ENCODE results near the gene FLT1. TPM values are rescaled to one million over a fixed set of nuclear protein-coding genes. Genes with fewer than 3 reads are reported as not detected.

The FLT1 gene
- total RNA-seq, 1 experiment from 2014 or later = 0.25 TPM

GRCh38 chr13:28478127-28478526, 16.8 kb downstream of the FLT1 start:
- no peaks in the 10 kb centered on the region for H3K9me3 ChIP-seq (ENCODE audit: control insufficient read depth in 1 of 2, insufficient read depth in 1 of 2, low read depth in 1 of 2, low read length in 2 of 2)
- H3K9ac ChIP-seq (ENCODE audit: low read length) = no peak overlapping the region
- TF ChIP-seq YY1 (IDR thresholded peaks at IDR 0.05; ENCODE audit: extremely low read depth, insufficient replicate concordance, low read depth, low read length) = no peak
- no peak for TF ChIP-seq SP1 (IDR thresholded peaks at IDR 0.05; ENCODE audit: low read depth)
- no peak for TF ChIP-seq EZH2phosphoT487 (IDR thresholded peaks at IDR 0.05; ENCODE audit: borderline replicate concordance)
- TF ChIP-seq, protein P1, sequence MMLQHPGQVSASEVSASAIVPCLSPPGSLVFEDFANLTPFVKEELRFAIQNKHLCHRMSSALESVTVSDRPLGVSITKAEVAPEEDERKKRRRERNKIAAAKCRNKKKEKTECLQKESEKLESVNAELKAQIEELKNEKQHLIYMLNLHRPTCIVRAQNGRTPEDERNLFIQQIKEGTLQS (IDR thresholded peaks at IDR 0.05) = no peak
- no peak for TF ChIP-seq JUND (IDR thresholded peaks at IDR 0.05)
- no peak for TF ChIP-seq RAD21 (IDR thresholded peaks at IDR 0.05; ENCODE audit: low read depth)
- no peak for TF ChIP-seq SIN3A (IDR thresholded peaks at IDR 0.05; ENCODE audit: low read depth)
- no peak for TF ChIP-seq CTCF (IDR thresholded peaks at IDR 0.05 in 2 of 3, conservative IDR thresholded peaks at IDR 0.05 in 1 of 3; ENCODE audit: borderline replicate concordance in 1 of 3, insufficient read depth in 1 of 3, low read depth in 2 of 3, low read length in 2 of 3)
- no peak for TF ChIP-seq TCF7L2 (IDR thresholded peaks at IDR 0.05; ENCODE audit: borderline replicate concordance, extremely low read depth, insufficient read depth, insufficient read length)
- no peak for TF ChIP-seq ZNF274 (IDR thresholded peaks at IDR 0.05; ENCODE audit: low read depth, low read length)
- TF ChIP-seq CEBPB (IDR thresholded peaks at IDR 0.05; ENCODE audit: low read depth) = no peak
- TF ChIP-seq ZBTB33 (IDR thresholded peaks at IDR 0.05; ENCODE audit: extremely low read depth, insufficient replicate concordance, low read length) = no peak
- no peak for TF ChIP-seq POLR2A (IDR thresholded peaks at IDR 0.05; ENCODE audit: borderline replicate concordance, extremely low read depth, insufficient read depth, insufficient read length)
- TF ChIP-seq EGR1 (IDR thresholded peaks at IDR 0.05; ENCODE audit: low read depth) = no peak
- TF ChIP-seq, protein P2, sequence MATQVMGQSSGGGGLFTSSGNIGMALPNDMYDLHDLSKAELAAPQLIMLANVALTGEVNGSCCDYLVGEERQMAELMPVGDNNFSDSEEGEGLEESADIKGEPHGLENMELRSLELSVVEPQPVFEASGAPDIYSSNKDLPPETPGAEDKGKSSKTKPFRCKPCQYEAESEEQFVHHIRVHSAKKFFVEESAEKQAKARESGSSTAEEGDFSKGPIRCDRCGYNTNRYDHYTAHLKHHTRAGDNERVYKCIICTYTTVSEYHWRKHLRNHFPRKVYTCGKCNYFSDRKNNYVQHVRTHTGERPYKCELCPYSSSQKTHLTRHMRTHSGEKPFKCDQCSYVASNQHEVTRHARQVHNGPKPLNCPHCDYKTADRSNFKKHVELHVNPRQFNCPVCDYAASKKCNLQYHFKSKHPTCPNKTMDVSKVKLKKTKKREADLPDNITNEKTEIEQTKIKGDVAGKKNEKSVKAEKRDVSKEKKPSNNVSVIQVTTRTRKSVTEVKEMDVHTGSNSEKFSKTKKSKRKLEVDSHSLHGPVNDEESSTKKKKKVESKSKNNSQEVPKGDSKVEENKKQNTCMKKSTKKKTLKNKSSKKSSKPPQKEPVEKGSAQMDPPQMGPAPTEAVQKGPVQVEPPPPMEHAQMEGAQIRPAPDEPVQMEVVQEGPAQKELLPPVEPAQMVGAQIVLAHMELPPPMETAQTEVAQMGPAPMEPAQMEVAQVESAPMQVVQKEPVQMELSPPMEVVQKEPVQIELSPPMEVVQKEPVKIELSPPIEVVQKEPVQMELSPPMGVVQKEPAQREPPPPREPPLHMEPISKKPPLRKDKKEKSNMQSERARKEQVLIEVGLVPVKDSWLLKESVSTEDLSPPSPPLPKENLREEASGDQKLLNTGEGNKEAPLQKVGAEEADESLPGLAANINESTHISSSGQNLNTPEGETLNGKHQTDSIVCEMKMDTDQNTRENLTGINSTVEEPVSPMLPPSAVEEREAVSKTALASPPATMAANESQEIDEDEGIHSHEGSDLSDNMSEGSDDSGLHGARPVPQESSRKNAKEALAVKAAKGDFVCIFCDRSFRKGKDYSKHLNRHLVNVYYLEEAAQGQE (IDR thresholded peaks at IDR 0.05; ENCODE audit: low read depth) = no peak
- no peak for TF ChIP-seq CBX3 (IDR thresholded peaks at IDR 0.05; ENCODE audit: low read depth)
- no peak for ATAC-seq
- DNase-seq (ENCODE audit: low read depth, low spot score) = no peak
- H2AFZ ChIP-seq (ENCODE audit: low read depth, low read length, poor library complexity, severe bottlenecking) = no peak overlapping the region
- no peaks in the 10 kb centered on the region for H3K27me3 ChIP-seq (ENCODE audit: insufficient read depth, low read length)
- no peak overlapping the region for H3K4me3 ChIP-seq (replicated peaks in 1 of 2; ENCODE audit: low read depth in 1 of 2, low read length in 2 of 2)
- no TSS peak for BruUV-seq (replicated peaks)
- no peaks in the 10 kb centered on the region for H4K20me1 ChIP-seq (ENCODE audit: insufficient read depth)
- H3K36me3 ChIP-seq (ENCODE audit: control insufficient read depth in 1 of 2, insufficient read depth in 2 of 2, low read length in 2 of 2) = no peaks in the 10 kb centered on the region
- intact Hi-C loops (cut with micrococcal nuclease) = no loop called here
- ChIA-PET RAD21 (ENCODE audit: low non-redundant PET in 1 of 2, low total read pairs in 2 of 2, uncharacterized antibody in 2 of 2, unreplicated experiment in 2 of 2) (no interaction called here), CTCF (no interaction called here), POLR2A (no interaction called here)
- H3K9me2 ChIP-seq (ENCODE audit: insufficient read depth) = no peaks in the 10 kb centered on the region
- no peak overlapping the region for H3K4me2 ChIP-seq (ENCODE audit: low read length)
- H3K4me1 ChIP-seq (ENCODE audit: control insufficient read depth in 1 of 2, insufficient read depth in 2 of 2, low read length in 2 of 2) = peaks cover 2 to 11% of the 10 kb centered on the region in 2 experiments; a peak in 3 of 4 replicates
- no peaks in the 10 kb centered on the region for H3K79me2 ChIP-seq (ENCODE audit: insufficient read depth, low read length)
- no peak overlapping the region for H3K27ac ChIP-seq (ENCODE audit: low read depth, low read length)
